OCI-LY7 (cell line): Measurements from ENCODE around the gene TRIM9.

ENCODE experiments used
- CTCF ChIP-seq: fragments of 200-600 bp; sonication (generic); conservative IDR thresholded peaks from 2 replicates; pipeline ENCODE4 v1.5.1; 2014; ENCODE audit warnings: mild to moderate bottlenecking, antibody characterized with exemption, low read length, moderate library complexity, mixed read lengths
- EZH2phosphoT487 ChIP-seq: fragments of 200-600 bp; sonication (generic); IDR thresholded peaks from 2 replicates; pipeline ENCODE4 v1.6.1; 2018; ENCODE audit warnings: low read depth, borderline replicate concordance, mild to moderate bottlenecking, mixed run types, antibody characterized with exemption, low read length, moderate library complexity, mixed read lengths

- no peak for TF ChIP-seq CTCF
- no peak for TF ChIP-seq EZH2phosphoT487
Measured at GRCh38 chr14:50978888-50979287, 116.0 kb downstream of the TRIM9 start.
